Activated naive CD4-positive, alpha-beta T cell treated with anti-CD3 and anti-CD28 coated beads for 36 hours (primary cell): Measurements from ENCODE around the gene LRRC63. TPM values are rescaled to one million over a fixed set of nuclear protein-coding genes. Genes with fewer than 3 reads are reported as not detected.

Source experiments
- CTCF ChIA-PET: fragments of 350-600 bp; sonication (Branson Sonifier 250); formaldehyde crosslinking; loops from one replicate; lab custom pipeline; 2021; ENCODE audit warnings: antibody characterized with exemption; lab: Charles Lee
- DNase-seq: peaks from one replicate; pipeline ENCODE4 v3.0.0-alpha.2; 2020
- H3K27ac Mint-ChIP-seq: one replicate; pipeline ENCODE4 v1.8.0; 2021; ENCODE audit warnings: mild to moderate bottlenecking, mixed read lengths
- H3K27me3 Mint-ChIP-seq: one replicate; pipeline ENCODE4 v1.8.0; 2021; ENCODE audit warnings: low read depth, mixed read lengths
- H3K36me3 Mint-ChIP-seq: one replicate; pipeline ENCODE4 v1.8.0; 2021; ENCODE audit warnings: low read depth, mixed read lengths
- H3K4me1 Mint-ChIP-seq: one replicate; pipeline ENCODE4 v1.8.0; 2021; ENCODE audit warnings: low read depth, mixed read lengths
- H3K4me3 Mint-ChIP-seq: one replicate; pipeline ENCODE4 v1.8.0; 2021; ENCODE audit warnings: mild to moderate bottlenecking, moderate library complexity, mixed read lengths
- H3K9me3 Mint-ChIP-seq: one replicate; pipeline ENCODE4 v1.8.0; 2021; ENCODE audit warnings: mixed read lengths
- intact Hi-C: fragments of 100-400 bp; cut with micrococcal nuclease; formaldehyde crosslinking; loops from one replicate; pipeline ENCODE4 v1.15.1; 2023
- total RNA-seq, 2 experiments: library from RNA; stranded (reverse); gene quantifications; one replicate each; pipeline ENCODE4 v1.2.3, GENCODE V29; 2021

Gene LRRC63
- total RNA-seq, 2 experiments from 2014 or later, result 0.24 to 0.32 TPM

GRCh38 chr13:46314587-46314986, 102.9 kb downstream of the LRRC63 start:
- H3K36me3 Mint-ChIP-seq, result peaks cover 47% of the 10 kb centered on the region
- no peak for DNase-seq
- CTCF ChIA-PET, result interaction anchor here (1.0 to 1.1 kb wide), 3 partner anchors 10 to 27 kb away, joined by 3 read pairs; no protein-coding TSS in a partner anchor
- peaks cover 3% of the 10 kb centered on the region for H3K9me3 Mint-ChIP-seq
- H3K4me1 Mint-ChIP-seq, result peaks cover 53% of the 10 kb centered on the region
- H3K27ac Mint-ChIP-seq, result no peak overlapping the region
- intact Hi-C loops, result no loop called here
- H3K27me3 Mint-ChIP-seq, result no peaks in the 10 kb centered on the region
- no peak overlapping the region for H3K4me3 Mint-ChIP-seq

- no peak for DNase-seq
- CTCF ChIA-PET, result no interaction called here
- intact Hi-C loops, result loop anchor here (1.0 kb wide), 1 partner anchor 19 kb away; no protein-coding TSS in a partner anchor
- Mint-ChIP-seq H3K36me3 (peaks cover 44% of the 10 kb centered on the region), H3K27me3 (no peaks in the 10 kb centered on the region), H3K27ac (peak overlapping the region; percentile 0), H3K4me1 (peaks cover 50% of the 10 kb centered on the region), H3K9me3 (peaks cover 3% of the 10 kb centered on the region), H3K4me3 (no peak overlapping the region)
Measured at GRCh38 chr13:46315036-46315435, 103.3 kb downstream of the LRRC63 start.

GRCh38 chr13:46315491-46316075, 103.9 kb downstream of the LRRC63 start:
- peaks cover 51% of the 10 kb centered on the region for H3K4me1 Mint-ChIP-seq
- intact Hi-C loops, result loop anchor here (1.0 kb wide), 1 partner anchor 19 kb away; no protein-coding TSS in a partner anchor
- H3K4me3 Mint-ChIP-seq, result no peak overlapping the region
- peak overlapping the region; percentile 0 for H3K27ac Mint-ChIP-seq
- no peaks in the 10 kb centered on the region for H3K27me3 Mint-ChIP-seq
- peaks cover 3% of the 10 kb centered on the region for H3K9me3 Mint-ChIP-seq
- no peak for DNase-seq
- H3K36me3 Mint-ChIP-seq, result peaks cover 43% of the 10 kb centered on the region
- CTCF ChIA-PET, result no interaction called here

- Mint-ChIP-seq H3K4me3 (no peak overlapping the region), H3K9me3 (no peaks in the 10 kb centered on the region), H3K36me3 (peaks cover 30% of the 10 kb centered on the region), H3K4me1 (peaks cover 57% of the 10 kb centered on the region), H3K27ac (no peak overlapping the region), H3K27me3 (no peaks in the 10 kb centered on the region)
- DNase-seq, result no peak
- CTCF ChIA-PET, result interaction anchor here (1.1 kb wide), 1 partner anchor 21 kb away, joined by 3 read pairs; no protein-coding TSS in a partner anchor
- intact Hi-C loops, result no loop called here
Measured at GRCh38 chr13:46317120-46317519, 105.4 kb downstream of the LRRC63 start.

GRCh38 chr13:46318986-46319385, 107.3 kb downstream of the LRRC63 start:
- CTCF ChIA-PET, result interaction anchor here (1.2 to 1.6 kb wide), 2 partner anchors 9 to 28 kb away, joined by 3 to 9 read pairs; no protein-coding TSS in a partner anchor
- Mint-ChIP-seq H3K4me3 (no peak overlapping the region), H3K36me3 (peaks cover 22% of the 10 kb centered on the region), H3K27ac (no peak overlapping the region), H3K27me3 (no peaks in the 10 kb centered on the region), H3K9me3 (no peaks in the 10 kb centered on the region), H3K4me1 (peaks cover 50% of the 10 kb centered on the region)
- intact Hi-C loops, result no loop called here
- no peak for DNase-seq

- peak overlapping the region; percentile 93 for H3K27ac Mint-ChIP-seq
- peak overlapping the region; percentile 81 for H3K4me3 Mint-ChIP-seq
- H3K36me3 Mint-ChIP-seq, result peaks cover 12% of the 10 kb centered on the region
- peaks cover 40% of the 10 kb centered on the region for H3K4me1 Mint-ChIP-seq
- no peaks in the 10 kb centered on the region for H3K27me3 Mint-ChIP-seq
- intact Hi-C loops, result loop anchor here (2.0 kb wide), 4 partner anchors 110 to 810 kb away; partner anchors contain the start of gene LRRC63
- H3K9me3 Mint-ChIP-seq, result no peaks in the 10 kb centered on the region
- CTCF ChIA-PET, result interaction anchor here (1.1 to 2.5 kb wide), 14 partner anchors 13 to 502 kb away, joined by 3 to 27 read pairs (median 5); partner anchors contain the start of genes LCP1 and RUBCNL
- DNase-seq, result peak; percentile 53
Measured at GRCh38 chr13:46320406-46320805, 108.7 kb downstream of the LRRC63 start.

GRCh38 chr13:46320821-46321220, 109.1 kb downstream of the LRRC63 start:
- H3K4me1 Mint-ChIP-seq, result peaks cover 36% of the 10 kb centered on the region
- peak; percentile 15 for DNase-seq
- H3K27me3 Mint-ChIP-seq, result no peaks in the 10 kb centered on the region
- H3K9me3 Mint-ChIP-seq, result no peaks in the 10 kb centered on the region
- H3K27ac Mint-ChIP-seq, result peak overlapping the region; percentile 93
- intact Hi-C loops, result loop anchor here (1.0 to 2.0 kb wide), 14 partner anchors 20 to 810 kb away; partner anchors contain the start of genes LRRC63, RUBCNL and ZC3H13
- CTCF ChIA-PET, result interaction anchor here (0.6 to 2.5 kb wide), 31 partner anchors 13 to 808 kb away, joined by 3 to 27 read pairs (median 5); partner anchors contain the start of genes LCP1 and RUBCNL
- H3K4me3 Mint-ChIP-seq, result peak overlapping the region; percentile 81
- peaks cover 9% of the 10 kb centered on the region for H3K36me3 Mint-ChIP-seq

- Mint-ChIP-seq H3K9me3 (no peaks in the 10 kb centered on the region), H3K27me3 (no peaks in the 10 kb centered on the region), H3K4me3 (peak overlapping the region; percentile 81), H3K36me3 (peaks cover 1% of the 10 kb centered on the region), H3K27ac (peak overlapping the region; percentile 93), H3K4me1 (peaks cover 36% of the 10 kb centered on the region)
- peak; percentile 89 for DNase-seq
- intact Hi-C loops, result loop anchor here (1.0 to 2.0 kb wide), 14 partner anchors 20 to 811 kb away; partner anchors contain the start of genes LRRC63, RUBCNL and ZC3H13
- CTCF ChIA-PET, result interaction anchor here (0.6 to 2.5 kb wide), 33 partner anchors 11 to 815 kb away, joined by 3 to 27 read pairs (median 5); partner anchors contain the start of genes LCP1 and RUBCNL
Measured at GRCh38 chr13:46321494-46322225, 109.9 kb downstream of the LRRC63 start.

GRCh38 chr13:46324976-46325375, 113.2 kb downstream of the LRRC63 start:
- Mint-ChIP-seq H3K9me3 (no peaks in the 10 kb centered on the region), H3K36me3 (no peaks in the 10 kb centered on the region), H3K27ac (no peak overlapping the region), H3K4me3 (no peak overlapping the region), H3K4me1 (peaks cover 25% of the 10 kb centered on the region), H3K27me3 (no peaks in the 10 kb centered on the region)
- intact Hi-C loops, result no loop called here
- no peak for DNase-seq
- CTCF ChIA-PET, result no interaction called here

Other genes with a start within 250 kb of the LRRC63 start
- gene ZC3H13, start 159.2 kb upstream of the LRRC63 start, total RNA-seq, result 10 to 100 TPM; 38.2 to 42.2 TPM
- gene CPB2, start 106.9 kb upstream of the LRRC63 start, total RNA-seq, result not detected
- 1,000 to 10,000 TPM; 1,008 to 1,043 TPM for gene LCP1, start 29.8 kb upstream of the LRRC63 start, total RNA-seq
- 1 to 10 TPM; 3.6 to 3.7 TPM for gene RUBCNL, start 175.3 kb downstream of the LRRC63 start, total RNA-seq